Peyer's patch (tissue), 4 donors: ENCODE data around the gene BHLHA15. TPM values are rescaled to one million over a fixed set of nuclear protein-coding genes. Genes with fewer than 3 reads are reported as not detected.

Source experiments
- DNase-seq, 3 donors: peaks; one replicate each; pipeline ENCODE4 v3.0.0-alpha.2; 2017 to 2019
- H3K27ac ChIP-seq, 4 donors: fragments of 200-600 bp; sonication (generic); one replicate each; pipeline ENCODE4 v1.5.1; 2016 to 2019
- H3K27me3 ChIP-seq, 2 donors: fragments of 200-600 bp; sonication (generic); one replicate each; pipeline ENCODE4 v1.5.1; 2019
- H3K36me3 ChIP-seq, 3 donors: fragments of 200-600 bp; sonication (generic); one replicate each; pipeline ENCODE4 v1.5.1; 2016 to 2019
- H3K4me1 ChIP-seq, 4 donors: fragments of 200-600 bp; sonication (generic); one replicate each; pipeline ENCODE4 v1.5.1; 2016 to 2019
- H3K4me3 ChIP-seq, 4 donors: fragments of 200-600 bp; sonication (generic); 1 replicate in 3 of 4; 2 replicates in 1 of 4; pipeline ENCODE4 v1.5.1; 2016 to 2019; ENCODE audit warnings: mild to moderate bottlenecking in 1 of 4
- H3K9me3 ChIP-seq, 4 donors: fragments of 200-600 bp; sonication (generic); one replicate each; pipeline ENCODE4 v1.5.1; 2016 to 2019; ENCODE audit warnings: mild to moderate bottlenecking in 1 of 4
- CTCF ChIP-seq, 6 experiments: fragments of 450-650 bp in 4 of 6; fragments of 200-600 bp in 2 of 6; sonication (generic) in 1 of 6; IDR thresholded peaks; one replicate each; pipeline ENCODE4 v1.5.1; 2017 to 2019; ENCODE audit warnings: antibody characterized with exemption in 6 of 6, mild to moderate bottlenecking in 3 of 6, moderate library complexity in 1 of 6
- POLR2A ChIP-seq, 2 donors: fragments of 450-650 bp; IDR thresholded peaks; one replicate each; pipeline ENCODE4 v1.5.1; 2017; ENCODE audit warnings: antibody characterized with exemption in 2 of 2, mild to moderate bottlenecking in 2 of 2, moderate library complexity in 2 of 2
- total RNA-seq, 4 donors: library from RNA; depleted of rRNA; stranded (reverse); fragments of >200 nt; gene quantifications; one replicate each; pipeline ENCODE4 v1.1.0, GENCODE V29; 2016

Gene BHLHA15
- total RNA-seq, 4 donors from 2014 or later: 1.6 to 9.9 TPM; not detected in 2

GRCh38 chr7:98189559-98189958 is 21.7 kb upstream of the BHLHA15 start:
- H3K36me3 ChIP-seq: peaks cover 0 to 56% (median 0%) of the 10 kb centered on the region in 3 donors
- H3K4me1 ChIP-seq: no peaks in the 10 kb centered on the region
- H3K27ac ChIP-seq: no peak overlapping the region
- no peak for DNase-seq
- no peak overlapping the region for H3K4me3 ChIP-seq
- H3K27me3 ChIP-seq: no peaks in the 10 kb centered on the region
- TF ChIP-seq POLR2A (IDR thresholded peaks at IDR 0.05): no peak
- no peak for TF ChIP-seq CTCF (IDR thresholded peaks at IDR 0.05)
- H3K9me3 ChIP-seq: no peaks in the 10 kb centered on the region

GRCh38 chr7:98191668-98192431 is 19.4 kb upstream of the BHLHA15 start:
- H3K27me3 ChIP-seq: no peaks in the 10 kb centered on the region
- DNase-seq: no peak
- no peak overlapping the region for H3K4me3 ChIP-seq
- H3K9me3 ChIP-seq: no peaks in the 10 kb centered on the region
- no peak overlapping the region for H3K27ac ChIP-seq
- TF ChIP-seq POLR2A (IDR thresholded peaks at IDR 0.05) (no peak), CTCF (IDR thresholded peaks at IDR 0.05) (no peak)
- no peaks in the 10 kb centered on the region for H3K4me1 ChIP-seq
- H3K36me3 ChIP-seq: peaks cover 0 to 76% (median 0%) of the 10 kb centered on the region in 3 donors

- Histone ChIP-seq H3K4me3 (no peak overlapping the region), H3K27me3 (no peaks in the 10 kb centered on the region), H3K36me3 (peaks cover 0 to 74% (median 0%) of the 10 kb centered on the region in 3 donors), H3K9me3 (no peaks in the 10 kb centered on the region), H3K27ac (no peak overlapping the region), H3K4me1 (no peaks in the 10 kb centered on the region)
- DNase-seq: no peak
- TF ChIP-seq CTCF (IDR thresholded peaks at IDR 0.05) (no peak), POLR2A (IDR thresholded peaks at IDR 0.05) (no peak)
Measured at GRCh38 chr7:98192781-98193457, 18.3 kb upstream of the BHLHA15 start.

GRCh38 chr7:98193474-98194180 is 17.6 kb upstream of the BHLHA15 start:
- Histone ChIP-seq H3K4me1 (no peaks in the 10 kb centered on the region), H3K27ac (no peak overlapping the region), H3K36me3 (peaks cover 0 to 67% (median 0%) of the 10 kb centered on the region in 3 donors), H3K9me3 (no peaks in the 10 kb centered on the region), H3K27me3 (no peaks in the 10 kb centered on the region), H3K4me3 (no peak overlapping the region)
- no peak for DNase-seq
- no peak for TF ChIP-seq CTCF (IDR thresholded peaks at IDR 0.05)
- no peak for TF ChIP-seq POLR2A (IDR thresholded peaks at IDR 0.05)

- Histone ChIP-seq H3K36me3 (peaks cover 0 to 62% (median 0%) of the 10 kb centered on the region in 3 donors), H3K27ac (no peak overlapping the region), H3K9me3 (no peaks in the 10 kb centered on the region), H3K27me3 (no peaks in the 10 kb centered on the region), H3K4me1 (no peaks in the 10 kb centered on the region), H3K4me3 (no peak overlapping the region)
- no peak for DNase-seq
- TF ChIP-seq CTCF (IDR thresholded peaks at IDR 0.05): no peak
- no peak for TF ChIP-seq POLR2A (IDR thresholded peaks at IDR 0.05)
Measured at GRCh38 chr7:98194186-98194585, 17.1 kb upstream of the BHLHA15 start.
